Stimulated activated CD4-positive, alpha-beta T cell treated with anti-CD3 and anti-CD28 coated beads, Interleukin-4, amount 100 ng/mL, for 48 hours (primary cell): ENCODE measurements around the gene SNX6.
"Not testable (repeated sequence)": the region's sequence is repeated elsewhere in the genome, so short reads cannot be mapped to it uniquely, and the experiment has no call there.

Source experiments
- DNase-seq, 2 donors: peaks; one replicate each; pipeline ENCODE4 v3.0.0-alpha.2; 2020; ENCODE audit warnings: low read depth in 2 of 2

The SNX6 gene

DNA sequence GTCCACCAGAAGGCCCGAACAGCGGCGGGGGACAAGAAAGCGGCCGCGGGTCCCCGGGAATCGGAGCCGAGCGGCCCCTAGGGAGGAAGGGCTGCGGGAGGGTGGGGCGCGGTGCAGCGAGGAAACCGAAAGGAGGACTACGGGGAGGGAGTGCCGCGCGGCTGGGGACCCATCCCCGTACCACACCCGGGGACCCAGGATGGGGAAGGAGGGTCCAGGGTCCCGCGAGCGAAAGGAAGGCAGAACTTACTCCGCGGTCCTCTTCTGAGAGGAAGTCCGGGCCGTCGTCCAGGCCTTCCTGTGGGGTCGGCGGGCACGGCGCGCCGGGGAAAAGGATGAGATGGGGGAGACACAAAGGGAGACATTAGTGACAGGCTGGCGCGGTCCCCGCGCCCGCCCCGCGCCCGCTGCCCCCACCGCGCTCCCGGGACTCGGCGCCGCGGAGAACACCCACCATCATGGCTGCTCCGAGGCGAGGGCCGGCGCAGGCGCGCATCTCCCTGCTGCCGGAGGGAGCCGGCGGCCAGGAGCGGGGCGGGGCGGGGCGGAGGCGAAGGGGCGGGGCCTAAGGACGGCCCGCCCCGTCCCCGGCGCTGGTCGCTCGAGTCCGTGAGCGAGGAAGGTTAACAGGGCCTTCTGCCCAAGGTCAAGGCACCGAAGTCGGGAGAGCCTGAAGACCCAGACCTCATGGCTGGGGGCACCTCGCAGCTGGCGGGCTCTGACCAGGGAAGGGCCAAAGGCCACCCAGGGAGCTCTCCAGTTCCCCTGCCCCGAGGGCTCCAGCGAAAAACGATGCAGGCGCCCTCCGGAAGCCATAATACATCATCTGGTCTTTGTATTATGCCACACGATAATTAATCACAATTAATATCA lies at the start of gene SNX6:
SNX6 (minus strand) TSS at position 492 of the 873 bp plus-strand sequence; CDS start at position 460, 32 bp downstream.
- peak; percentile 68 to 77 for DNase-seq

GRCh38 chr14:34678735-34679134 lies 48.8 kb upstream of the SNX6 start:
- no peak for DNase-seq

GRCh38 chr14:34678306-34678705 lies 48.4 kb upstream of the SNX6 start:
- no peak for DNase-seq

- DNase-seq = no peak
Measured at GRCh38 chr14:34676516-34677211, 46.7 kb upstream of the SNX6 start.

GRCh38 chr14:34673702-34674101 lies 43.8 kb upstream of the SNX6 start:
- no peak for DNase-seq

- DNase-seq = no peak
Measured at GRCh38 chr14:34671716-34672115, 41.8 kb upstream of the SNX6 start.

DNA sequence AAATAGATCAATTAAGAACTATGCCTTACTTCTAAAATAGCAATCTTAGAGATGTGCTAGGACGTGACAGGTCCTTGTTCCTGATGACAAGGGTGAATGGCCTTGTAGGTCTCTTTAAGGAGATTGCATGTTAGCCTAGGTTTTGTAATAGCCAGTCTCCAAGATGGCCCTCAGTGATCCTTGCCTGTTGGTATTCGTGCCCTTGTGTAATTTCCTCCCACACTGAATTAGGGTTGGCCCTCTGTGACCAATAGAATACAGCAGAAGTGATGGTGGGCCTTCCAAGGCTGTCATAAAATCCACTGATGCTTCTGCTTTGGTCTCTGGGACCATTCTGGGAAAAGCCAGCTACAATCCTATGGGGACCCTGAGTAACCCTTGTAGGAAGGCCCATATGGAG lies 38.2 kb upstream of the SNX6 start:
- no peak for DNase-seq

DNA sequence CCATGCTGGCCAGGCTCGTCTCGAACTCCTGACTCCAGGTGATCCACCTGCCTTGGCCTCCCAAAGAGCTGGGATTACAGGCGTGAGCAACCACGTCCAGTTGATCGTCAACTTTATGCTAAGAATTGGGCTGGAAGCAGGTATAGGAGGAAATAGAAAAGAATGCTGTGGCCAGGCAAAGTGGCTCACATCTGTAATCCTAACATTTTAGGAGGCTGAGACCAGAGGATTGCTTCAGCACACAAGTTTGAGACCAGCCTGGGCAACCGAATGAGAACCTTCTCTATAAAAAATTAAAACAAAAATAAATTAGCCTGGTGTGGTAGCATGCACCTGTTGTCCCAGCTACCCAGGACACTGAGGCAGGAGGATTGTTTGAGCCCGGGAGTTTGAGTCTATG lies 37.1 kb upstream of the SNX6 start:
- DNase-seq = no peak

DNA sequence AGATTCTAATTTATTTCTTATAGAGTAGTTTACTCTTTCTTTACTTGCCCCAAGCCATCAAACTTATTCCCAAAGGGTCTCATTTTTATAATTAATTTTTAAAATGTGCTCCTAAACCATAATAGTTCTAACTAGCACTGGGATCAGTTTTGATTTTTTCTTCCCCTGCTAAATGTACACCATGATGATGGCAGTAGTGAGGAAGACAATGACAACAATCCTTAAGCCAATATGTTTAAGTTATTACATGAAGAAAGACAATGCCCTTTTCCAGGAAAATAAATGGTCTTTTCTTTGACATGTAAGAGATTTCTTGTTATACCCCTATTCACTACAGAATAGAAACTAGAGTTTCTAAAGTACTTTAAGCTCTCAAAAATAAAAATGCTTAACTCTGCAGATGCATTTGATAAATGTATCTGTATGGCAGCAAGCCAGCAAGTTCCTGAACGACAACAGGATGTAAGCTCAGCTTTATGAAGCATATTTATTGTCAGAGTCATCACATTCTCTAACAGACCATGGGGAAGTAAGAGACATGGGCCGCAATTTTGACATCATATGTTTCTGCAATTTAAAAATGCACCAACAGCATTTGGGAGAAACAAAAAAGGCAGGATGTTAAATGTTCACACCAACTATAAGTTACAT lies 36.0 kb upstream of the SNX6 start:
- DNase-seq = no peak

DNA sequence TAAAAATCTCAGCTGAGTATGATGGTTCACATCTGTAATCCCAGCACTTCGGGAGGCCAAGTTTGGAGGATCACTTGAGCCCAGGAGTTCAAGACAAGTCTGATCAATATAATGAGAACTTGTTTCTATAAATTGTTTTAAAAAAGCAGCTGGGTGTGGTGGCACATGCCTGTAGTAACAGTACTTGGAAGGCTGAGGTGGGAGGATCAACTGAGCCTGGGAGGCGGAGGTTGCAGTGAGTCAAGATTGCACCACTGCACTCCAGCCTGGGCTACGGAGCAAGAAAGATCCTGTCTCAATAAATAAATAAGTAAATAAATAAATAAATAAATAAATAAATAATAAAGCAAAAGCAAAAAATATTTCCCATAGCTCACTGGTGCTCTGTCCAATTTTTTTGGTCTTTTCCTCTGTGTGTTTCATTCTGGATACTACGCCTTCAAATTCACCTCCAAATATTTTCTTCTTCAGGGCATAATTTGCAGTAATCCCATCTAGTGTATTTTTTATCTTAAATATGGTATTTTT lies 32.7 kb upstream of the SNX6 start:
- no peak for DNase-seq

- no peak for DNase-seq
Measured at GRCh38 chr14:34660796-34661195, 30.8 kb upstream of the SNX6 start.

GRCh38 chr14:34655959-34656358 lies 26.0 kb upstream of the SNX6 start:
- DNase-seq = no peak

DNA sequence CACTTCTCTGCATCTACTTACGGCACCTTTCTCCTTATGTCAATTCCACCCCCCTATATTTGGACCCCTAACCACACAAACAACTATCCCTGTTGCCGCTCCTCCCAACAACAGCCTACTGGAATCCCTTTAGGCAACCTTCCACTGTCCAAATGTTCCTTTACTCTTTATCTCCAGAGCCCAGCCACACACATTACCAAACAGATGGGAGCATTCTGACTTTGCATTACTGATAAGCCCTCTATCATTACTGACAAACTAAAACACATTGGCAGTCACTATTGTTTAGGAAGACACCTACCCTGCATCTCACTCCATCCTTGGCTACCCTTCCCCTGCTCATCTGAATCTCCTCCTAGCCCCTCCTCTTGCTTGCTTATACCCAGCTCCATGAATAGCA lies 23.1 kb upstream of the SNX6 start:
- DNase-seq = not testable (repeated sequence)

GRCh38 chr14:34652348-34652747 lies 22.4 kb upstream of the SNX6 start:
- not testable (repeated sequence) for DNase-seq

DNA sequence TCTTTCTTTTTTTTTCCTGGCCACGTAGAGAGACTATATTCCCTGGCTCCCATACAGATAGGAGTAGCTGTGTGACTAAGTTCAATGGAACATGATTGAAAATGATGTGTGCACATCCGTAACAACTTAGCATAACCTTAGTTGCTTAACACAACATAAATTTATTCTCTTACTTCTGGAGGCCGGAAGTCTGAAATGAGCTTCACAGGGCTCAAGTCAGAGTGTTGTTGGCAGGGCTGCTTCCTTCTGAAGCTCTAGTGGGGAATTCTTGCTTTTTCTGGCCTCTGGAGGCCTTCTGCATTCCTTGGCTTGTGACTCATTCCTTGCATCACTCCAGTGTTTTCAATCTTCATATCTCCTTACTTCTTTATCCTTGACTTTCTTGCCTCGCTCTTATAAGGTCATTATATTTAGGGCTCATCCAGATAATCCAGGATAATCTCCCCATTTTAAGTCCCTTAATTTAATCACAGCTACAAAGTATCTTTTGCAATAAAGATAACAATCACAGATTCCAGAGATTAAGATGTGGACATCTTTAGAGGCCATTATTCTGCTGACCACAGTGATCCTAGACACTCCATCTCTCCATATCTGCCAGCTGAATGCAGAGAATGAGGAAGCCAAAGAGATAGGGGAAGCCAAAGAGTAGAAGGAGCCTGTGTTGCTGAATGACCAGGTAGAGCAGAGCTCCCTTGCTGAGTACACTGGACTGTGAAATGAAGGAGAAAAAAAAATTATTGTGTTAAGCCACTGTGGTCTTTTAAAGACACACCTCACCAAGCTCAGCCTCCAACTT lies 21.0 kb upstream of the SNX6 start:
- DNase-seq = no peak

DNA sequence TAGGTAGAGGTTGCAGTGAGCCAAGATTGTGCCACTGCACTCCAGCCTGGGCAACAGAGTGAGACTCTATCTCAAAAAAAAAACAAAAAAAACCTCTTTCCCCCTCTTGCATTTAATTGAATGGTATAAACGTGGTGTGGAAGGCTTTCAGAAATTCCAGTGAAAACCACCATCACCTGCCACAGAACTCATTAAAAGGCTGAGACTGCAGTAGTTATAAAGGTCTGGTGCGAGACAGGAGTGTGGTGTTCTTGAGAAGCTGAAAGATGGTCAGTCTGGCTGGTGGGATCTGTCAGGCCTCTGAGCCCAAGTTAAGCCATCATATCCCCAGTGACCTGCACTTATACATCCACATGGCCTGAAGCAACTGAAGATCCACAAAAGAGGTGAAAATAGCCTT lies 20.1 kb upstream of the SNX6 start:
- not testable (repeated sequence) for DNase-seq

GRCh38 chr14:34649344-34649743 lies 19.4 kb upstream of the SNX6 start:
- no peak for DNase-seq

DNA sequence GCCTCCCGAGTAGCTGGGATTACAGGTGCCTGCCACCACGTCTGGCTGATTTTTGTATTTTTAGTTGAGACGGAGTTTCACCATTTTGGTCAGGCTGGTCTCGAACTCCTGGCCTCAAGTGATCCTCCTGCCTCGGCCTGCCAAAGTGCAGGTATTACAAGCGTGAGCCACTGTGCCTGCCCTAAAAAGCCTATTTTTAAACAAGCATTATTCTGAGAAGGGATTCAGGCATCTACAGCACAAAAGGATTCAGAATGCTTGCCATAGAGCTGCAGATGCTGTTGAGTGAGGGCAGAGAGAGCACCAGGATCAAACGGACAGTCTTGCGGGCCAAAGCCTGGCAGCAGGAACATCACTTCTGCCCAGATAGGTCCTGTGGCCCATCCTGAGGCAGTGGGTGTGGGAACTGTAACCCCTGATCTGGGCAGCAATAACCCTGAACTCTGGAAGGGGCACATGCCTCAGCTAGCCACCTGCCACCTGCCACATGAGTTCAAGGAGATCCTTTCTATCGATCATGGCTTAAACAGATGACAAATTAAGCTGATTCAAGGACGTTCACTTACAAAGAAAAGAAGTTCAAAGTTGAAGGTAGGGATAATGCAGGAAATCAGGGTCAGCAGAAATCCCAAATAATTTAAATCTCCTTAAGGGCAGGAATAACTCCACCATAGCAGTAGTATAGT lies 16.8 kb upstream of the SNX6 start:
- DNase-seq = no peak

- no peak for DNase-seq
Measured at GRCh38 chr14:34643361-34643760, 13.4 kb upstream of the SNX6 start.

GRCh38 chr14:34642595-34642994 lies 12.6 kb upstream of the SNX6 start:
- DNase-seq = no peak

DNA sequence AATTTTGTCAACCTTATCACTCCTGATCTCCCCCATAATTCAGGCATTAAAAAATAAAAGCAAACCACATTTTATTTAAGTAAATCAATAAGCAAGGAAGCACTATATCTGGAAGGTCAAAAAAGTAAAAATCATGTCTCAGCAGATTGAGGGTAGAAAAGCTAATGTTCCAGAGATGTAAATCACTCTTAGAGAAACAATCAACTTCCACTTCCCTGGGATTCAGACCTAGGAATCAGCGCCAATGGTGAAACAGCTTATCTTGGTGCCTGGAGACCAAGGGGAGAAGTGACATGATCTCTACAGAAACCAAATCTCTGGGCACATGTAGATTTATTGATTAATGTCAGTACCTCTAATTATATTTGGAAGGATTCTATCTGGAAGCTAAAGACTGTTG lies 10.9 kb upstream of the SNX6 start:
- DNase-seq = no peak
